GM12873 (cell line): ENCODE data around the gene KCNAB2.
A peak's percentile ranks its signal among the peaks of the same experiment; 100 is the strongest.

Source experiments
- CTCF ChIP-seq: IDR thresholded peaks from 2 replicates; pipeline ENCODE4 v1.5.1; 2012; ENCODE audit warnings: low read depth, mild to moderate bottlenecking, moderate library complexity, low read length, control low read depth; ENCODE audit not compliant: insufficient read depth; ENCODE audit errors: missing control alignments

KCNAB2 gene

DNA sequence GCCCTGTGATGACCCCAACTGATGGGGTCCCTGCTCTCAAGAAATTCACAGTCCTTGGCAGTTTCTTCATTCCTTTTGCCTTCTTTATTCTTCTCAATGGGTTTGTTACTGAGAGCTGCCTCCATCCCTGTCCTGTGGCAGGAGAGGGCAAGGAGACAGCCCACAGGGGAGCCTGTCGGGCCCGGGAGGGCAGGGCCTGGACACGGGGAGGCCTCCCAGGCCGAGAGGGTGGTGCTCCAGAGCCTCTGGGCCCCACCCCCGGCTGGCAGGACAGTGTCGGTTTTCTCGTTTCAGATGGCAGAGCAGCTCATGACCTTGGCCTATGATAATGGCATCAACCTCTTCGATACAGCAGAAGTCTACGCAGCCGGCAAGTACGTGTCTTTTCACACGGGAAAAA, 36.2 kb downstream of the KCNAB2 start:
- no peak for TF ChIP-seq CTCF

DNA sequence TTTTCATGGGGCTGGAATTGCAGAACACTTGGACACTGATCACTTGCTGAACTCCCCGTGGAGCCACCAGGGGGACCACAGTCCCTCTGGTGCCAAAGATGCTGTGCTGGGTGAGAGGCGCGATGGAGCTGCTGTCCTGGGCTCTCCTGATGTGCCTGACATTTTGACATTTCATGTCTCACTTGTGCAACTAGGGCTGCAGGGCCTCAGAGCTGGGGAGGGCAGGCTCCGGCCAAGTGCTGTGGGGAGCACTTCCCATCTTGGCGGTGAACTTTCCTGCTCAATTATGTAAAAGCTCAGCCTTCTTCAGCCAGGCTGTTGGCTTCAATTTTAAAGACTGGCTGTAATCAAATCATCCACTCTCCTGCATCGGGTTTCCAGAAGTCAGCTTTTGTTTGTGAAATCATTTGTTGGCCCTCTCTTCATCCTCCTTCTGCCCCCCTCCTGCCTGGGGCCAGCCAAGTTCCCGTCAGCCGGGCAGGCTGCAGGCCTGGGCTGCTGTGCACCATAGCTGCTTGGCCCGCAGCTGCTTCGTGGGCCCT, 36.8 kb downstream of the KCNAB2 start:
- peak; percentile 23 for TF ChIP-seq CTCF

- TF ChIP-seq CTCF, result no peak
These were observed 37.7 kb downstream of the KCNAB2 start for GRCh38 chr1:6083385-6083784.

DNA sequence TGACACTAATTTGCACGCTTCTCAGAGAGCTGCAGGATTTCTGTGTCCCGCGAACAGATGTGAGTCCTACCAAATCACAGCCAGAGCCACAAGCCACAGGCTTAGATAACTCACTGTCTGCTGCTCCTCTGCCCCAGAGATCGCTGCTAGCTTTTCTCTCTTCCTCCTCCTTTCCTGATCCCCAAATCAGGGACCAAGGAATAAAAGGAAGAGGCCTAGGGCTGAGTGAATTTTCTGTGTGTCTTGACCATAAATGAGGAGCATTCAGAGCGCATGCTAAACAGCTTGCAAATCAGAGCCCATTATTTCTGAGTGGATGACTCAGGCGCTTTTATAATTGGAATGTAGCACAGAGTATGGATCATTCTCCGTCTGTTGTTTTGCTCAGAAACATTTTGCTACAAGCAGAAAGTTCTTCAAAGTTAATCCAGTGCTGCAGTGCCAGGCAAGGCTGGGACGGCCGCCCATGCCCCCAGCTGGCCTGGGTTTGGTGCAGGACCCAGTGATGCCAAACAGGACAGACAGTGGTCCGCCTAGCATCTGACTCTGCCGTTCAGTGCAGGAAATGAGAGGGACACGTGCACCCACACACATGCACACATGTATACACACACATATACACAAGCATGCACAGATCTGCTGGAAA, 38.2 kb downstream of the KCNAB2 start:
- TF ChIP-seq CTCF, result no peak

- TF ChIP-seq CTCF, result no peak
These were observed 39.2 kb downstream of the KCNAB2 start for GRCh38 chr1:6084781-6085495.

- TF ChIP-seq CTCF, result no peak
These were observed 40.0 kb downstream of the KCNAB2 start for GRCh38 chr1:6085666-6086065.

DNA sequence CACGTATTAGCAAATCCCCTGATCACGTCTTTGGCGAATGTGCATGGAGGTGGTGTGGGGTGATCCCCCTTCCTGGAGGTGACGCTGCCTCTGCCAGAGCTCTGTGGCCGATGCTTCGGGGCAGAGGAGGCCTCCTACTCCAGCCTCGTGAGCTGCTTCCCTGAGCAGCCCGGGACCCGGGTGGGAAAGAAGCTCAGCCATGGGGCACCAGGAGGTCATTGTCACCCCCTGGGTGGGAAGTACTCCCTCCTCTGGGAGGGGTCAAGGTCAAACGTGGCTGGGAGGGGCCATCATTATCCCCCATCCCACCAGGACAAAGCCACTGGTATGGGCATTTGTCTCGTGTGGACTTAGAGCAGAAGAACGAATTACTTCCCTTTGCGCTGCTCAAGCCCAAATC, 40.7 kb downstream of the KCNAB2 start:
- TF ChIP-seq CTCF, result no peak
